GM19025 (cell line): ENCODE measurements around the gene ZNF670.
A peak's percentile ranks its signal among the peaks of the same experiment; 100 is the strongest.

Source experiments
- ATAC-seq: cut with Tn5 transposase; IDR thresholded peaks from one replicate; pipeline ENCODE4 v1.9.1; 2021; ENCODE audit warnings: mild to moderate bottlenecking, low read depth, moderate library complexity; ENCODE audit not compliant: unreplicated experiment

ZNF670 gene

GRCh38 chr1:247104965-247105364, 26.4 kb upstream of the ZNF670 start:
- ATAC-seq: no peak

- ATAC-seq: peak; percentile 99
Observed at GRCh38 chr1:247103859-247104591, 25.4 kb upstream of the ZNF670 start, which contains the start of gene ZNF669. ZNF669 (minus strand) TSS chr1:247104356; CDS start chr1:247104199, 157 bp downstream.

- ATAC-seq: no peak
Observed at GRCh38 chr1:247102381-247102780, 23.8 kb upstream of the ZNF670 start.

DNA sequence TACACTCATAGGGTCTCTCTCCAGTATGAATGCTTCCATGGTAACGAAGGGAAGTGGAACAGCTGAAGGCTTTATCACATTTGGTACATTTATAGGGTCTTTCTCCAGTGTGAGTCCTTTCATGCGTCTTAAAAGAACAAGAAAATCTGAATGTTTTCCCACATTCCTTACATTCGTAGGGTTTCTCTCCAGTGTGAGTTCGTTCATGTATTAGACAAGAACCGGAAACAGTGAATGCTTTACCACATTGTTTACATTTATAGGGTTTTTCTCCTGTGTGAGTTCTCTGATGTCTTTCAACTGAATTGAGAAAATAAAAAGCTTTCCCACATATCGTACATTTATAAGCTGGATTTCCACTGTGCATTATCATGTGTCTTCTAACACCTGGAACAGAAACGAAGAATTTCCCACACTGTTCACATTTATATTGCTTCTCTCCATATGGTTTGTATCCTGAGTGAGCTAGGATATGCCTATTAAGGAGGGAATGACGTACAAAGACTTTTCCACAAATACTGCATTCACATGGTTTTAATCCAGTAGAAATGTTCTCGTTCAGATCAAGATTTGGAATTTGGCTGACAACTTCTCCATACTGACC, 22.2 kb upstream of the ZNF670 start:
- no peak for ATAC-seq

GRCh38 chr1:247096958-247097357, 18.3 kb upstream of the ZNF670 start:
- no peak for ATAC-seq

DNA sequence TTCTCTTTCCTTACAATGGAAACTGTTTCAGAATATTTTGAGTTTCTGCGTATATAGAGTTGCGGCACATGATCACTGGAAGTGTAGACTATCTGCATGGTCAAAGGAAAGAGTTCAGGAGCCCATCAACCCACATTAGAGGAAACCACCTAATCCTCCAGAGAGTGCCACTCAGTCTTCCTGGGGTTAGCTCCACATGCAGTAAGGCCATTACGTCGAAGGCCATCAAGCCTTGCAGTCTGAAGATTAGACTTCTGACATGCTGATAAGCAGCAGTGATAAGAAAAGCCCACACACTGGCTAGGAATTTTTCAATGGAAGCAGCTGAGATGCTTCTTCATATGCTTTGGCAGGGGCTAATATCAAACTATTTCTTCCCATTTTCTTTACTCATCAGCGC, 17.9 kb upstream of the ZNF670 start:
- no peak for ATAC-seq

GRCh38 chr1:247096112-247096511, 17.5 kb upstream of the ZNF670 start:
- no peak for ATAC-seq

DNA sequence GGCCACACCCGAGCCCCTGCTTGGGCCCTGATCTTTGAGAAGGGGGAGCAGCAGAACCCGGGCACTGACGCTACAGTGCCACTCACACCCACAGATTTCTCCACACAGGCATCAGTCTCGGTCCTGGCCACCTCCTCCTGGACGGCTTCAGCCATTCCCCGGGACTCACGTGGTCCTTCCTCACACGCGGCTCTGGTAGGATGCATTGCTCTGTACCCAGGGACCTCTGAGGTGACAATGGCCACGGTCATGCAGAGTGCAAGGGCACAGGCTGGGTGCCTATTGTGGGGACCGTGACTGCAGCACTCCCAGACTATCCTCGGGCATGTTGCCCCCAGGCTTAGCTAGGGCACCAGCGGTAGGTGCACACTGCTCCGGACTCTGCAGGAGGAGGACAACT, 11.8 kb upstream of the ZNF670 start:
- no peak for ATAC-seq

- ATAC-seq: no peak
Observed at GRCh38 chr1:247089616-247090375, 11.2 kb upstream of the ZNF670 start.

GRCh38 chr1:247088967-247089366, 10.4 kb upstream of the ZNF670 start:
- no peak for ATAC-seq

- ATAC-seq: no peak
Observed at GRCh38 chr1:247087256-247087655, 8.6 kb upstream of the ZNF670 start.

GRCh38 chr1:247085310-247085709, 6.7 kb upstream of the ZNF670 start:
- no peak for ATAC-seq

DNA sequence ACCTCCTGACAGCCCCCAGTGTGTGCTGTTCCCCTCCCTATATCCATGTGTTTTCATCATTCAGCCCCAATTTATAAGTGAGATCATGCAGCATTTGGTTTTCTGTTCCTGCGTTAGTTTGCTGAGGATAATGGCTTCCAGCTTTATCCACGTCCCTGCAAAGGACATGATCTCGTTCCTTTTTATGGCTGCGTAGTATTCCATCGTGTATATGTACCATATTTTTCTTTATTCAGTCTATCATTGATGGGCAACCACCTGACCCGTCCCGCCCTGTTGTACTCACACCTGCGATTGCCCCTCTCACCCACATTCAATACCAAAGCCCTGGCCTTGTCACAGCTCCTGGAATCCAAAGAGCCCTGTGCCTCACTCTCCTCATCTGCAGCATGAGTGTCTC, 6.2 kb upstream of the ZNF670 start:
- ATAC-seq: no peak

- no peak for ATAC-seq
Observed at GRCh38 chr1:247079141-247079874, 697 bp upstream of the ZNF670 start.

GRCh38 chr1:247077876-247078257, 744 bp downstream of the ZNF670 start:
- peak; percentile 10 for ATAC-seq

DNA sequence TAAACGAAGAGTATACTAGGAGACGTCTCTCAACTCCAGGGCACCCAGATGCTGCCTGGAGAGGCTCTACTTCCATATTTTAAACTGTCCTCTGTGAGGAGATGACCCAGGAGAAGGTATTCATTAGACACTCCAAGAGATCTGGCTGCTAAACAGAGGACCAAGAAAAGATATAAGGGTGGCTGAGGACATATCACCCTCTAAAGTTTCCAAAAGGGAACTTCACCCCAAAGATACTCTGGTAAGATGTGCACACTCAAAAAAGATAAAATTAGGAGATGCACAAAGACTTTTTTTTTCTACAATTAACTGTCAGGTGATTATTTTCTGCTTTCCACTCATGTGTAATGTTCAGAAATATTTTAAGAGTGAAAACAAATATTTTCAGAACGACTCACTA, 1.4 kb downstream of the ZNF670 start:
- no peak for ATAC-seq

DNA sequence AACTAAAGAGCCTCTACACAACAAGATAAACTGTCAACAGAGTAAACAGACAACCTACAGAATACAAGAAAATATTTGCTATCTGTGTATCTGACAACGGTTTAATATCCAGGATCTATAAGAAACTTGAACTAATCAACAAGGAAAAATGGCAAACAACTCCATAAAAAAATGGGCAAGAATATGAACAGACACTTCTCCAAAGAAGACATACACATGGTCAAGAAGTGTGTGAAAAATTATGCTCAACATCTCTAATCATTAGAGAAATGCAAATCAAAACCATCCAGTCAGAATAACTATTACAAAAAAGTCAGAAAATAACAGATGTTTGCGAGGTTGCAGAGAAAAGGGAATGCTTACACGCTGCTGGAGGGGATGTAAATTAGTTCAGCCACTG, 8.0 kb downstream of the ZNF670 start:
- no peak for ATAC-seq

GRCh38 chr1:247064304-247064703, 14.3 kb downstream of the ZNF670 start:
- ATAC-seq: no peak

- ATAC-seq: no peak
Observed at GRCh38 chr1:247060771-247061170, 17.8 kb downstream of the ZNF670 start.

DNA sequence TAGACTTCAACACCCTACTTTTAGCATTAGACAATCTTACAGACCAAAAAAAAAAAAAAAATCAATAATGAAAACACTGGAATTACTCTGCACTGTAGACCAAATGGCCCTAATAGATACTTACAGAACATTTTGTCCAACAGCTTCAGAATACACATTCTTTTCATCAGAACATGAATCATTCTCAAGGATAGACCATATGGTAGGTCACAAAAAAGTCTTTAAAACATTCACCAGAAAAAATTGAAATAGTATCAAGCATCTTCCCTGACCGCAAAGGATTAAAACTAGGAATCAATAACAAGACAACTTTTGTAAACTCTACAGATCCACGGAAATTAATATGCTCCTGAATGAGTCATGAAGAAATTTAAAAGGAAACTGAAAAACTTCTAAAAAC, 22.5 kb downstream of the ZNF670 start:
- ATAC-seq: no peak

GRCh38 chr1:247054992-247055415, 23.6 kb downstream of the ZNF670 start:
- ATAC-seq: no peak
